DND-41 (cell line): ENCODE measurements around the gene PRELP.
"Not testable (repeated sequence)": the region's sequence is repeated elsewhere in the genome, so short reads cannot be mapped to it uniquely, and the experiment has no call there.

Experiments used
- ATAC-seq: fragments of 200-7000 bp; cut with Tn5 transposase; 3 replicates; pipeline ENCODE4 v1.9.1; 2021; ENCODE audit warnings: low read depth; ENCODE audit not compliant: insufficient read depth
- DNase-seq: peaks from one replicate; pipeline ENCODE4 v3.0.0-alpha.2; 2020
- H2AFZ ChIP-seq: 2 replicates; pipeline ENCODE4 v1.6.0; 2012; ENCODE audit warnings: low read depth, low read length
- H3K27ac ChIP-seq: 2 replicates; pipeline ENCODE4 v1.5.1; 2012; ENCODE audit warnings: low read length, inconsistent platforms
- H3K27me3 ChIP-seq: fragments of 200-600 bp; sonication (generic); 2 replicates; pipeline ENCODE4 v1.6.0; 2012; ENCODE audit warnings: low read length, mild to moderate bottlenecking, inconsistent platforms; ENCODE audit not compliant: insufficient read depth, poor library complexity
- H3K36me3 ChIP-seq: 2 replicates; pipeline ENCODE4 v1.5.1; 2012; ENCODE audit warnings: low read length, inconsistent platforms; ENCODE audit not compliant: insufficient read depth
- H3K4me1 ChIP-seq: 2 replicates; pipeline ENCODE4 v1.5.1; 2012; ENCODE audit warnings: mild to moderate bottlenecking, low read length; ENCODE audit not compliant: insufficient read depth
- H3K4me2 ChIP-seq: 2 replicates; pipeline ENCODE4 v1.6.0; 2012; ENCODE audit warnings: mild to moderate bottlenecking, moderate library complexity, low read length, inconsistent platforms; ENCODE audit not compliant: insufficient read depth
- H3K4me3 ChIP-seq, 2 experiments: fragments of 200-600 bp in 1 of 2; shearing (Covaris generic) in 1 of 2; 2 replicates each; pipeline ENCODE4 v1.5.1; 2012 to 2016; ENCODE audit warnings: inconsistent platforms in 2 of 2, low read length in 2 of 2, mild to moderate bottlenecking in 2 of 2, low read depth in 1 of 2, moderate library complexity in 1 of 2
- H3K79me2 ChIP-seq: 2 replicates; pipeline ENCODE4 v1.6.0; 2012; ENCODE audit warnings: low read length, inconsistent platforms; ENCODE audit not compliant: insufficient read depth
- H3K9ac ChIP-seq: 2 replicates; pipeline ENCODE4 v1.6.0; 2012; ENCODE audit warnings: low read depth, mild to moderate bottlenecking, inconsistent platforms, low read length, moderate library complexity
- H3K9me3 ChIP-seq: 2 replicates; pipeline ENCODE4 v1.5.1; 2012; ENCODE audit warnings: low read length, moderate library complexity, mild to moderate bottlenecking, inconsistent platforms; ENCODE audit not compliant: insufficient read depth, severe bottlenecking
- H4K20me1 ChIP-seq: 2 replicates; pipeline ENCODE4 v1.6.0; 2012; ENCODE audit warnings: low read length; ENCODE audit not compliant: insufficient read depth
- EZH2 ChIP-seq: IDR thresholded peaks from 3 replicates; pipeline ENCODE4 v1.6.1; 2012; ENCODE audit warnings: borderline replicate concordance, low read depth, mild to moderate bottlenecking, moderate library complexity, low read length, inconsistent platforms; ENCODE audit not compliant: severe bottlenecking
- TF ChIP-seq, protein P1 (sequence below): IDR thresholded peaks from 2 replicates; pipeline ENCODE4 v1.5.1; 2012; ENCODE audit warnings: borderline replicate concordance, low read length, moderate library complexity, mild to moderate bottlenecking; ENCODE audit not compliant: poor library complexity, severe bottlenecking; ENCODE audit errors: extremely low read depth

The PRELP gene

DNA sequence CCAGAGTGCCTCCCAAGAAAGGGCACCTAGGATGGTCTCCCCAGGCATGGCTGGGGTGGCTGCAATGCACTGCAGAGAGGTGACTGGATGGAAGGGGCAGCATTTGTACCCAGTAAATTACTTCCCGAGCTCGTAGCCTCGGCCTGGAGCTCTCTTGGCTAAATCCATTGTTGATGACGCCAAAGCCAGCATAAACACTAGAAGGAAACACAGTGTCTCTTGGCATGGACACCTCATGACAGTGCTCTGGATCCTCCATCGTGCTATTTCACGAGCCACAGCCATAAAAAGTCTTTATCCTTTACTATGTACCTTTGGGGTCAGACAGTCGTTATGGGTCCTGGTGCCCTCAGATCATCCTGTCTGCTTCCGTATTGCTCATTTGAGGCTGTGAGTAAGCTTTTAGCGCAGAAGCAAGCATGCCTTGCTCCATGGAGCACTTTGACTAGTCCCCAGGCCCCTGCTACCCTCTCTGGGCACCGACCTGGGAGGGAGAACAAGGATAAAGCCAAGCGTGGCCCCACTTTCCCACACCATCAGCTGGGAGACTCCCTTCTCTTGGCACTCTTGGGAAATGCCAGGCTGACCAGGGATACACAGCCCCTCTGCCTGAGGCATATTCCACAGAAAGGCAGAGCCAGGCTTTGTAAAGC, 10.3 kb upstream of the PRELP start:
- H3K4me3 ChIP-seq: no peak overlapping the region
- no peaks in the 10 kb centered on the region for H3K36me3 ChIP-seq
- no peak for TF ChIP-seq EZH2
- TF ChIP-seq, protein P1, sequence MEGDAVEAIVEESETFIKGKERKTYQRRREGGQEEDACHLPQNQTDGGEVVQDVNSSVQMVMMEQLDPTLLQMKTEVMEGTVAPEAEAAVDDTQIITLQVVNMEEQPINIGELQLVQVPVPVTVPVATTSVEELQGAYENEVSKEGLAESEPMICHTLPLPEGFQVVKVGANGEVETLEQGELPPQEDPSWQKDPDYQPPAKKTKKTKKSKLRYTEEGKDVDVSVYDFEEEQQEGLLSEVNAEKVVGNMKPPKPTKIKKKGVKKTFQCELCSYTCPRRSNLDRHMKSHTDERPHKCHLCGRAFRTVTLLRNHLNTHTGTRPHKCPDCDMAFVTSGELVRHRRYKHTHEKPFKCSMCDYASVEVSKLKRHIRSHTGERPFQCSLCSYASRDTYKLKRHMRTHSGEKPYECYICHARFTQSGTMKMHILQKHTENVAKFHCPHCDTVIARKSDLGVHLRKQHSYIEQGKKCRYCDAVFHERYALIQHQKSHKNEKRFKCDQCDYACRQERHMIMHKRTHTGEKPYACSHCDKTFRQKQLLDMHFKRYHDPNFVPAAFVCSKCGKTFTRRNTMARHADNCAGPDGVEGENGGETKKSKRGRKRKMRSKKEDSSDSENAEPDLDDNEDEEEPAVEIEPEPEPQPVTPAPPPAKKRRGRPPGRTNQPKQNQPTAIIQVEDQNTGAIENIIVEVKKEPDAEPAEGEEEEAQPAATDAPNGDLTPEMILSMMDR: no peak
- H3K27me3 ChIP-seq: peaks cover 61% of the 10 kb centered on the region
- no peak overlapping the region for H2AFZ ChIP-seq
- H3K79me2 ChIP-seq: no peaks in the 10 kb centered on the region
- H3K9me3 ChIP-seq: no peaks in the 10 kb centered on the region
- H3K4me1 ChIP-seq: no peaks in the 10 kb centered on the region
- ATAC-seq: no peak
- no peak overlapping the region for H3K9ac ChIP-seq
- H3K4me2 ChIP-seq: no peak overlapping the region
- no peak for DNase-seq
- no peaks in the 10 kb centered on the region for H4K20me1 ChIP-seq
- H3K27ac ChIP-seq: no peak overlapping the region

GRCh38 chr1:203465948-203466347, 9.7 kb upstream of the PRELP start:
- Histone ChIP-seq H3K9me3 (no peaks in the 10 kb centered on the region), H3K27me3 (peaks cover 59% of the 10 kb centered on the region), H3K9ac (no peak overlapping the region), H3K36me3 (no peaks in the 10 kb centered on the region), H3K79me2 (no peaks in the 10 kb centered on the region), H3K4me1 (no peaks in the 10 kb centered on the region), H2AFZ (no peak overlapping the region), H3K4me2 (no peak overlapping the region), H3K4me3 (no peak overlapping the region), H3K27ac (no peak overlapping the region), H4K20me1 (no peaks in the 10 kb centered on the region)
- ATAC-seq (no peak), DNase-seq (no peak)
- TF ChIP-seq EZH2: no peak
- TF ChIP-seq, protein P1: no peak

DNA sequence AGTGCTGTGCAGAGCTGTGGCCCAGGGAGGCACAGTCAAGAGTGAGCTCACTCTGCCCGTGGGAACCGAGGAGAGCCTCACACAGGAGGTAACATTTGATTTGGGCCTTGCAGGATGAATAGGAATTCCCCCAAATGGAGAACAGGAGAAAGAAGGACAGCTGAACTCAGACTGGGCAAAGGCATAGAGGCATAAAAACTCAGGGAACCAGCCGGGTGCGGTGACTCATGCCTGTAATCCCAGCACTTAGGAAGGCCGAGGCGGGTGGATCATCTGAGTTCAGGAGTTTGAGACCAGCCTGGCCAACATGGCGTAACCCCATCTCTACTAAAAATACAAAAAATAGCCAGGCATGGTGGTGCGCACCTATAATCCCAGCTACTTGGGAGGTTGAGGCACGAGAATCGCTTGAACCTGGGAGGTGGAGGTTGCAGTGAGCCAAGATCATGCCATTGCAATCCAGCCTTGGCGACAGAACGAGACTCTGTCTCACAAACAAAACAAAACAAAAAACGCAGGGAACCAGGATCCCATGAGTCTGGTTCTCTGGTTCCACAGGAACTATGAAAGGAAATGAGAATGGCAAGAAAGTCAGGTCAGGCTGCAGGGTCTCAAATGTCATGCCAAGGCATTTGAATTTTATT, 8.6 kb upstream of the PRELP start:
- H4K20me1 ChIP-seq, H3K4me2 ChIP-seq, DNase-seq, ATAC-seq, H2AFZ ChIP-seq, H3K9me3 ChIP-seq, H3K27ac ChIP-seq, H3K9ac ChIP-seq, H3K36me3 ChIP-seq, H3K4me1 ChIP-seq, H3K79me2 ChIP-seq, H3K4me3 ChIP-seq: not testable (repeated sequence)
- H3K27me3 ChIP-seq: peaks cover 55% of the 10 kb centered on the region

DNA sequence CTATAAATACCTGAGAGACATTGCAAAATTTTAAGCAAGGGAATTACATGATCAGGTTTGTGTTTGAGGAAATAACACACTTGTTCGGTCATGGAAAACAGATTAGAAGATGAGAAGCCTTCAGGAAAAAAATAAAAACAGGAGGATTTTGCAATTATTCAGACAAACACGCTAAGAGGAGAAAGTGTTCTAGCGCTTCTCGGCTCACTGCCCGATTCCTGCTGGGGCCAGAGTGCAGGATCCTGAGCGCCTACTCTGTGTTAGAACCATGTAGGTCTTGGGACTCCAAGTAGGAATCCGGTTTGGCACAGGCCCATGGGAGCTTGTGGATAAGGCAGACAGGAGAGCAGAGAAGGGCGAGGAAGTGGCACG, 8.1 kb upstream of the PRELP start:
- no peak for ATAC-seq
- H3K27me3 ChIP-seq: peaks cover 55% of the 10 kb centered on the region
- no peak overlapping the region for H3K9ac ChIP-seq
- no peaks in the 10 kb centered on the region for H3K4me1 ChIP-seq
- H3K27ac ChIP-seq: no peak overlapping the region
- no peak for DNase-seq
- no peaks in the 10 kb centered on the region for H3K36me3 ChIP-seq
- no peak overlapping the region for H3K4me2 ChIP-seq
- H2AFZ ChIP-seq: no peak overlapping the region
- H3K4me3 ChIP-seq: no peak overlapping the region
- no peaks in the 10 kb centered on the region for H3K79me2 ChIP-seq
- H3K9me3 ChIP-seq: no peaks in the 10 kb centered on the region
- TF ChIP-seq EZH2: no peak
- TF ChIP-seq, protein P1: no peak
- H4K20me1 ChIP-seq: no peaks in the 10 kb centered on the region; the same call in 1 of the 2 replicates
